Jurkat, Clone E6-1 (cell line): ENCODE results near the gene HIPK3.
"Not testable (repeated sequence)": the region's sequence is repeated elsewhere in the genome, so short reads cannot be mapped to it uniquely, and the experiment has no call there.

Experiments
- DNase-seq: peaks from one replicate; pipeline ENCODE4 v3.0.0-alpha.2; 2011; ENCODE audit warnings: low read depth, low spot score
- H3K4me3 ChIP-seq: 2 replicates; pipeline ENCODE4 v1.5.1; 2011; ENCODE audit warnings: mild to moderate bottlenecking, low read length, control low read depth, moderate library complexity

The HIPK3 gene

DNA sequence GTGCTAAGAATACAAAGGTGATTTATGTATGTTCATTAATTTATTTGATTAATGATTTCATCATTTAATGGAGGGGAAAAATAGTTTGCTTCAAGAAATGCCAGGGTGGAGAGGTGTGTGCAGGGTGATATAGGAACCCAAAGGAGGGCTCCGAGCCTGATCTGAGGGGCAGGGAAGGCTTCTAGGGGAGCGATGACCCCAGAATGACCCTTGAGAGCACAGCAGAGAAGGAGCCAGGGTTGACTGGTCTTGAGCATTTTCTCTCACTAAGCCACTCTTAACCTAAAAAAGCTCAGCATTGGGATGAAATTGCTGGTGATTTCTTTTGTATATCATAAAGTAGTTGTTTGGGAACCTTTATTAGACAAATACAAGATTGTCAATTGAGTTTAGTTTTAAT lies 35.1 kb downstream of the HIPK3 start:
- DNase-seq: no peak
- H3K4me3 ChIP-seq: no peak overlapping the region

DNA sequence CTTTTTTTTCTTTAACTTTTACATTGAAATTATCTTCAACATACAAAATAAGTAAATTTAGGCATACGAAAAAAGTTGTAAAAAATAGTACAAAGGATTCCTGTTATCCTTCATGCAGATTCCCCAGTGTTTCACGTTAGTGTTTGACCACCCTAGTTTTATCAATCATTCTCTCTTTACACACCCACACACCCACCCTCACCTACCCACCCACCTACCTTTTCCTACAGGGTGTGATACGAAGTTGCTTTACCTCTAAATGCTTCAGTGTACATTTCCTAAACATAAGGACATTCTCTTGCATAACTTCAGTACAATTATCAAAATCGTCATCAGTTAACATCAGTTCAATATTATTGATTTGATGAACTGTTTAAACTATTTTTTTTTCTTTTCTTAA lies 37.0 kb downstream of the HIPK3 start:
- no peak overlapping the region for H3K4me3 ChIP-seq
- DNase-seq: no peak

DNA sequence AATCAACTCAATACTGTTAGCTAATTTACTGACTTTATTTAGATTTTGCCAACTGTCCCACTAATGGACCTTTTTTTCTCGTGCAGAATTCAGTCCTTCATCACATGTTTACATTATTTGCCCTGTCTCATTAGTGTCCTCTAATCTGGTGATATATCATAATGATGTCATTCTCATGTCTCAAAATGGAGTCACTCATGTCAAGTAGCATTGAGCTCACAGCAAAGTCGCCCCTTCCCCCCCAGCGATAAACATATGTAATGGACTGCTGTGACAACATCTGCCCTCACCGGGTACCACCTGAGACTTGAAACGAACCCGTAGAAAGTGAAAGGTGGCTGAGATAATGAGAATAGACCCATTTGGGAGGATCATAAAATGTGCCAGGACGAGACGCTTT lies 37.6 kb downstream of the HIPK3 start:
- no peak overlapping the region for H3K4me3 ChIP-seq
- no peak for DNase-seq

DNA sequence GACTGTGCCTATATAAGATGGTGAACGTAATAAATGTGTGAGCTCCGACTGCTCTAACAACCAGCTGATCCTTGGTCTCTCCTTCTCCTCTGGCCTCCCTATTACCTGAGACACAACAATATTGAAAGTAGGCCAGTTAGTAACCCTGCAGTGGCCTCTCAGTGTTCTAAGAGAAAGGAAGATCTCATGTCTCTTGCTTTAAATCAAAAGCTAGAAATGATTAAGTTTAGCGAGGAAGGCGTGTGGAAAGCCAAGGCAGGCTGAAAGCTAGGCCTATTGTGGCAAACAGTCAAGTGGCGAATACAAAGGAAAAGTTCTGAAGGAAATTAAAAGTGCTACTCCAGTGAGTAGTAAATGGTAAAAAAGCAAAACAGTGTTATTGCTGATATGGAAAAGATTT lies 39.5 kb downstream of the HIPK3 start:
- no peak for DNase-seq
- H3K4me3 ChIP-seq: no peak overlapping the region

DNA sequence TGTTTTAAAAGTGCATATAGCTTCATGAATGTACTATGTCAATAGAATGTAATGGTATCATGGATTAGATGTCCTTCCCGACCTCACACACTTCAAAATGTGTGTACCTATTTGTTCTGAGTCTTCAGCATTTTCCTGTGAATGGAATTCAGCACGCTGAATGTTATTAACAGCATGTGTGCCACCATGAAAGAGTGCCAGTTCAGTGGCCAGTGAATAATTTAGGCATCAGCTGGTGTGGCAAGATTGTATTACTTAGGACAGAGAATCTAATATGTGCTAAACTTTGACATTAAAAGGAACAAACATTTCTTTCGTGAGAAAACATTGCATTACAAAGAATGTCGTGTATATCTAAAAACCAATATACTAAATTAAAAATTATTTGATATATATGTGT lies 46.4 kb downstream of the HIPK3 start:
- H3K4me3 ChIP-seq: no peak overlapping the region
- DNase-seq: no peak

DNA sequence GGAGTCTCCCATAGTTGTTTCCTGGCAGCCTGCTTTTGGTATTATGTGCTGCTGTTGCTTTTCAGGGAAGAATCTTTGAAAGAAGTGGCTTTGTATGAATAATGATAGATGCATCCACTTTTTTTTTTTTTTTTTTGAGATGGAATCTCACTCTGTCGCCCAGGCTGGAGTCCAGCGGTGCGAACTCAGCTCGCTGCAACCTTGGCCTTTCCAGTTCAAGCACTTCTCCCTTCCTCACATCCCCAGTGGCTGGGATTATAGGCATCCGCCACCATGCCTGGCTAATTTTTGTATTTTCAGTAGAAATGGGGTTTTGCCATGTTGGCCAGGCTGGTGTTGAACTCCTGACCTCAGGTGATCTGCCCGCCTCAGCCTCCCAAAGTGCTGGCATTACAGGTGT lies 49.6 kb downstream of the HIPK3 start:
- H3K4me3 ChIP-seq, DNase-seq: not testable (repeated sequence)

DNA sequence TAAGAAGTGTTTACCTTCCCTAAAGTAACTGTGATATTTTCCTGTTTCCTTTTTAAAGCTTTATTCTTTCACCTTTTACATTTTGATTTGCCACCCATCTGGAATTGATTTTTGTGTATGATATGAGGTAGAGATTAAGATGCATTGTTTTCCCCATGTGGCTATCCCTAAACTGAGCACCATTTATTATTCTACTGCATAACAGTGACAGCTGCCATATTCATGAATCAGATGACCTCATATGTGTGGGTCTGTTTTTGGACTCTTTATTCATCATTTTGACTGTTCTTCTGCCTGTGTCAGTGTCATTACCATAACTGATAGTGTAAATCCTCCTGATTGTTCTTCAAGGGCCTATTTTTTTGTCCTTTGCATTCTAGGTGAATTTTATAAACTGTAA lies 50.8 kb downstream of the HIPK3 start:
- no peak overlapping the region for H3K4me3 ChIP-seq
- DNase-seq: no peak

DNA sequence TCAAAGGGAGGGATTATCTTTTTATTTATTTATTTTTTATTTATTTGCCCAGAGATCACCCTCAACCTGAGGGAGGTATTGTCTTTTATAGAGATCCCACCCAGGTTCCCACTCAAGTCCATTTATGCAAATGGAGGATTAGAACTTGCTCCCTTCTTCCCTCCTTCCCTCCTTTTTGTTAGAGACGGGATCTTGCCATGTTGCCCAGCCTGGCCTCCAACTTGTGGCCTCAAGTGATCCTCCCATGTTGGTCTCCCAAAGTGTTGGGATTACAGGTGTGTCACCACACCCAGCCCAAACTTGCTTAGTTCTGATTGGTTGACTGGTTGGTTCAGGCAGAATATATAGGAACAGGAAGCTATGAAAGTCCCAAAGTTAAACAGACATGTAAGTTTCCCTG lies 51.9 kb downstream of the HIPK3 start:
- DNase-seq: no peak

DNA sequence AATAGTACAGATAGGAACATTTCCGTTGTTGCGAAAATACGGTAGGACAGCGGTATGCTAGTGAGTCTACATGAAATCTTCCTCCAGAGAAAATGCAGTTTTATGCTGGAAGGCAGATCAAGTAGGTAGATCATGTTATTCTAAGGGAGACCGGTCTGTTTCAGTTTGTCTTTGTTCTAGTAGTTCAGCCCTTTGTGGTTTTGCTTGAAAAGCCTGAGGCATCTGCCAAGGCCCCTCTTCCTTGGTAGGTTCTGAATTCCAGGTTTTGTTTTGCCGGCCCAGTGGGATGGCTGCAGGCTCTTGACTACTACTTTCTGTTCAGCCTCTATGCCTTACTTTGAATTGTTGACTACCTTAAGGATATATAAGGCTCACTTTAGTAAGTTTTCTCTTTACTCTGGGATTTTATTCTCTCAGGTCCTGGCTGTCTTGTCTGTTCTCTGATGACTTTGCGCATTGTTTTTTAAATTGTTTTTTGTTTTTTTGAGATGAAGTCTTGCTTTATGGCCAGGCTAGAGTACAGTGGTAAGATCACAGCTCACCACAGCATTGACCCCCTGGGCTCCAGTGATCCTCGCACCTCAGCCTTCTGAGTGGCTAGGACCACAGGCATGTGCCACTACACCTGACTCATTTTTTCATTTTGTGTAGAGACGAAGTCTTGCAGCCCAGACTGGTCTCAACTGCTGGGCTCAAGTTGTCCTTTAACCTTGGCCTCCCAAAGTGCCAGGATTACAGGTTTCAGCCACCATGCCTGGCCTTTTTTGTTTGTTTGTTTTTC lies 53.7 kb downstream of the HIPK3 start:
- DNase-seq: no peak
- H3K4me3 ChIP-seq: no peak overlapping the region

More for the DNA sequence above, 51.9 kb downstream of the HIPK3 start:
- no peak overlapping the region for H3K4me3 ChIP-seq

DNA sequence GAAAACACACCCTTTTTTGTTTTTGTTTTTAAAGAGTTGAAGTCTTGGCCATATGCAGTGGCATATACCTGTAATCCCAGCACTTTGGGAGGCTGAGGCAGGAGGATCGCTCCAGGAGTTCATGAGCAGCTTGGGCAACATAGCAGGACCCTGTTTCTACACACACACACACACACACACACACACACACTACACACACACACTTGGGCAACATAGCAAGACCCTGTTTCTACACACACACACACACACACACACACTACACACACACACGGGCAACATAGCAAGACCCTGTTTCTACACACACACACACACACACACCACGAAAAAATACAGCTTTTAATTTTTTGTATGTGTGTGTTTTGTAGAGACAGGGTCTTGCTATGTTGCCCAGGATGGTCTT lies 54.5 kb downstream of the HIPK3 start:
- no peak overlapping the region for H3K4me3 ChIP-seq
- no peak for DNase-seq

DNA sequence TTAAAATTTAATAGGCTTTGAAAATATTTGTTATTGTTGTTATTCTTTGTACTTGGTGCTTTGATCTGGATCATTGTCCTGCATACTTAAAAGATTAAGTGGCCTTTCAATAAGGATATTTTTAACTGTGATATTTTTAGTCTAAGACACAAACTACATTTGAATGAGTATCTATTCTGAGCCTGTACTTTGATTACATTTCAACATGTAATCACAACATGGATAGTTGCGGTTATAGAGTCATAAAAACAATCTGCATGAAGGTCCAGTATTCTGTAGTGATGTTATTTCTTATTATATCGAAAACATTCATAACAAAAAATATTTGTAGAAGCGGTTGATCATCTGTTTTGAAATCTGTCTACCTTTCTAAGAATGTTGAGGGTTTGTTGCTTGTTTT lies 58.6 kb downstream of the HIPK3 start:
- no peak overlapping the region for H3K4me3 ChIP-seq
- no peak for DNase-seq

DNA sequence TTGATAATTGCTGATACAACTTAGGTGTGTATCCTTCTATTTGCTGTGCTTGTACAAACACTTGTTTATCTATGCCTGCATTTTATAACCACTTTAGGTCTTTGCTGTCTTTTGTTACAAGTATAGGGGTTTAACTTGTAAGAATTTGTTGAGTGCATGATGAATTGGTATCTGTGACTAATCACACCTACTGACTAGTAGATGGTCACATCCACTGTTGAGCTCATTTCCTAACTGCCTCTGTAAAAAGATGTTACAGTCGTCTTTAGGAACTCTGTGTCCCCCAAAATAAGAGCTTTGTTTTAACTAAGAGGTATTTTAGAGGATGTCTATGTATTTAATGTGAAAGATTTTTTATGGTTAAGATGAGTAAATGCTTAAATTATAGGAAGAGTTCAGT lies 60.5 kb downstream of the HIPK3 start:
- no peak for DNase-seq
- H3K4me3 ChIP-seq: no peak overlapping the region

DNA sequence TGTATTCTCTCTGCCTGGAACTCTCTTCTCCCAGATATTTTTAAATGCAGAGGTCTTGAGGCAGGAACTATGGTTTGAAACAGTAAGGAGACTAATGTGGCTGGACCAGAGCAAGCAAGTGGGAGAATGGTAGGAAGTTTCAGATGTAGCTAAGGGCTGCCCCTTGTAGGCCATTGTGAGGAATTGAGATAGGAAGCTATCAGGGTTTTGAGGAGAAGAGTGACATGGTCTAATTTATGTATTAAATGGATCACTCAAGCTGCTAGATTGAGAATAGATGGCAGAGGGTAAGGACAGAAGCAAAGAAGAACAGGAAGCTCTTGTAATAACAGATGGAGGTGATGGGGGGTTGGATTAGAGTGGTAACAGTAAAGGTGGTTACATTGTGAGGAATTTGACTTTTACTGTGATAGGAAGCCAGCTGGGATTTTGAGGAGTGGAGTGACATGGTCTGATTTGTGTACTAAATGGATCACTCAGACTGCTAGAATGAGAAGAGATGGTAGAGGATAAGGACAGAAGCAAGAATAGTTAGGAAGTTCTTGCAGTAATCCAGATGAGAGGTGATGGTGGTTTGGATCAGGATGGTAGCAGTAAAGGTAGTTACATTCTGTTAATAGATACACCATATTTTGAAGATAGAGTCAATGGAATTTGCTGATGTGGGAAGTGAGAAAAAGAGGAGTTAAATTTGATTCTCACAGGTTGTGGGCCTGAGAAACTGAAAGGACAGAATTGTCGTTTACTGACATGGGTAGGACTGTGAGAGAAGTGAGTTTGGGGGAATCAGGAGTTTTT lies 63.0 kb downstream of the HIPK3 start:
- no peak for DNase-seq

DNA sequence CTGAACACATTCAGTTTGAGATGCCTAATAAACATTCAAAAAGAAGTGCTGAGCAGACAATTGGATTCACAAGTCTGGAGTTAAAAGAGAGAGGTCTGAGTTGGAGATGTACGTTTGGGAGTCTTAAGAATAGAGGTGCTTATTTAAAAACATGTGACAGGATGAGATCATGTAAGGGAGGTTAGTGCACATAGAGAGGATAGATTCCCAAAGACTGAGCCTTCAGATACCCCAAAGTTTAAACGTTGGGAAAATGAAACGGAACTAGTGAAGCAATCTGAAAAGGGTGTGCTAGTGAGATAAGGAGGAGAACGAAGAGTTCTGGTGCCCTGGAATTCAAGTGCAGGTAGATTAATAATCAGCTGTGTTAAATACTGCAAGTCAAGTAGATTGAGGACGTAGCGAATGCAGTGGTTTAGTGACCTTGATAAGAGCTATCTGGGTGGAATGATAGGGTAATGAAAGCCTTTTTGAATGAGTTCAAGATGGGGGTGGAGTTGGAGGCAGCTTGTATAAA lies 63.7 kb downstream of the HIPK3 start:
- no peak overlapping the region for H3K4me3 ChIP-seq
- DNase-seq: no peak

More for the DNA sequence above, 63.0 kb downstream of the HIPK3 start:
- H3K4me3 ChIP-seq: no peak overlapping the region

DNA sequence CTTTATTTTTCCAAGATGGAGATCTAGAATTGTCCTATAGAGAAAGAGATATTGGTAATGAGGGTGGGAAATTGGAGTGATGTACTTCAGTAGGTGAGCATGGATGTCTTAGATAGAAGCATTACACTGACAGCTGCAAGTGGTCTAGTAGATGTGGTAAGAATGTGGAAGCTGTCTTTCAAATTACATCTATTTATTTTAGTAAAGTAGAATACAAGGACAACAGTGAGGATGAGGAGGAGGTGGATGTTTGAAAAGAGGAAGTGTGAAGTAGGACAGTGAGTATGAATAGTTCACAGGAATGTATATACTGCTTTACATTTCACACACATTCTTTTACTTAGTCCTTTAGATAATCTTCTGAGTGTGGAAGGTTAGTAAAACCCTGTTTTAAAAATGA lies 64.2 kb downstream of the HIPK3 start:
- DNase-seq: no peak
- H3K4me3 ChIP-seq: no peak overlapping the region

DNA sequence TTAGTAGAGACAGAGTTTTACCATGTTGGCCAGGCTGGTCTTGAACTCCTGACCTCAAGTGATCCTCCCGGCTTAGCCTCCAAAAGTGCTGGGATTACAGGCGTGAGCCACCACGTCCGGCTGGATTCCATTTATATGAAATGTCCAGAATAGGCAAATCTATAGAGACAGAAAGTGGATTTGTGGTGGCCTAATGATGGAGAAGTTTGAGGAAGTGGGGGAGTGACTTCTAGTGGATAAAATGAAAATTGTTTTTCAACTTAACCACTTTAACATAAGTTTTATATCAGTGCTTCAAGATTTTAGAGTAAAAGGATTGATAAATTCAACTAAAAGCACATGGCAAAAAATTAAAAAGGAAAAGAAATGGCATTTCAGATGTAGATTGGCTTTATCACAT lies 66.2 kb downstream of the HIPK3 start:
- no peak for DNase-seq
- H3K4me3 ChIP-seq: no peak overlapping the region

DNA sequence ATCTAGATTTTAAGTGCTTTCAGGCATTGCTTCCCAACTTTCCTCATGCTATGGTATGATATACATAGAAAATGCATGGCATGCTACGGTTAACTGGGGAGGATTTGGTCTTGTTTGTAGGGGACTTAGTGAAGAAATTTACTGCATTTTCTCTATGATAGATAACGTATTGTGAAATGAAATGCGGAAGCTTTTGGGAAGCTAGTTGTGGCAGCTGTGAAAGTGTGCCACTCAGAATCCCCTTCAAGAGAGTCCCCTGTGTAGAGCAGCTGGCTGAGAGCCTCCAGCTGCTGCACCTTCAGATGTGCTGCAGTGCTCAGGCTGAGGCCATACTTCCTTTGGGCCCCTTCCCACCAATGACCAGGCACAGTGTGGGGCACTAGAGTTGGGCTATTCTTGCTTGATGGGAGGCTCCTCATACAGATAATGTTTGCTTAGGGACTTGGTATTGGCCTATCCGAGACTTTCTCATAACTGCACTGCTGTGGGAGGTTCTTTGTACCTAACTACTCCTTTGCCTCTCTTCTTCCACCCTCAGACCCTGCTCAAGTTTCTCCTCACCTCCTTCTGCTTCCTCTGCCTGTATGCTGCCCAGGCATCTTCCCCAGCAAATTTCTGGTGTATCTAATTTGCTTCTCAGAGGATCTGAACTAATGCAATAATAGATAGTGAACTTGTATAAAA lies 67.3 kb downstream of the HIPK3 start:
- no peak for DNase-seq
- H3K4me3 ChIP-seq: no peak overlapping the region

DNA sequence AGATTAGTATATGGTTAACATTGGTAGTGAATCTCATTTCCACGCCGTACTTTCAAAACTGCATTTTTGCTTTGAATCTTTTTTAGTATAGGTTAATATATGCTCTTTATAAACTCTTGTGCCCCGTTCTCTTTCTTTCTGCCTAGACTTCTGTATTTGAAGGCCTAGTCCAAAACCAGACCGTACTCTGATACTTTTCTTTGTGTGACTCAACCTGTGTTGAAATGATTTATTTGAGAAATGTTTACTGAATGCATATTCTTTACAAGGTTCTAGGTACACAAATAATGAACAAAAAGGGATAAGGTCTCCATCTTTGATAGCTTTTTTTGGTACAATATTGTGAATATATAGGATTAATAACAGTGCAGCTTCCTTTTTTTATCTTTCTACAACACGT lies 68.3 kb downstream of the HIPK3 start:
- H3K4me3 ChIP-seq: no peak overlapping the region
- no peak for DNase-seq

DNA sequence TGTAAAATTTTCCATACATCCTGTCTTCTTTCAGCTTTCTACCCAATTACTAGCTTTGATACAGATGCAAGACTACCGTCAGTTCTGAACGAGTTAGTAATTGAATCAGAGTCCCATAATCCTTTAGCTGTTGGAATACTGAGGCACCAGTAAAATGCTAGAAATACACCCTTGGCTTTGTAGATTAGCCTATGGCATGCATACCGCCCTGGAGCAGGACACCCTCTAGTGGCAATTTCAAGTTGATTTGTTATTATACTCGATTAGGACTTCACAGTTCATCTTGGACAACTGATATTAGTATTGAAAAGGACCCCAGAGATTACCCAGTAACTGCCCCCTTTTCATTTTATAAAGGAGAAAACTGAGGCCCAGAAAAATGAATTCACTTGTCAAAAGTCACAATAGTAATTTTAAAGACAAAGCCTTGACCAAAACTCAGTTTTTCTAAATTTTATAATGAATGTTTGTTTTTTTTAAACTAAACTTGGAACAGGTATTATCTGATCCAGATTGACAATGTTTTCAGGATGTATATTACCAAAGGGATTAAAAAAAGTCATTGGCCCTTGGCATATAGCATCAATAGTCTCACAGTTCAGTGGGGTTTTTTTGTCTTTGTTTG lies 72.6 kb downstream of the HIPK3 start:
- DNase-seq: peak; percentile 56
- no peak overlapping the region for H3K4me3 ChIP-seq

DNA sequence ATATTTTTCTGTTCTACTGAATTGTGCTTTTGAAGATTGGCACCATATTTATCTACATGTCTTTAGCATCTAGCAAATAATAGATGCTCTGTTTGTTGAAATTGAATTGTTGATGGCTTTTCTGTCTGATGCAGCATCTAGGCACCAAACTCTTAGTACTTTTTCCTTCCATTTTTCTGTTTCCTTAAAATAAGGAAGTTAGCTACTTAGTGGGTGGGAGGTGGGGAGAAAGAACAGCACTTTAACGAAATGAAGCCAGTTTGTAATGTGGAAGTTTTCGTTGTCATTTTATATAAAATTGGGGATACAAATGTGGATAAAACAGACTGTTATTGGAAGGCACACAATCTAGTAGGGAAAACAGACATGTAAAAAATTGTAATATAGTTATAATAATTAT lies 76.6 kb downstream of the HIPK3 start:
- H3K4me3 ChIP-seq: no peak overlapping the region
- DNase-seq: no peak
